GM19099 (cell line): Measurements from ENCODE around the gene SEPTIN11.

ENCODE experiments used
- POLR2A ChIP-seq: IDR thresholded peaks from 3 replicates; pipeline ENCODE4 v1.6.1; 2011; ENCODE audit warnings: low read depth; ENCODE audit not compliant: insufficient read length; ENCODE audit errors: extremely low read depth

SEPTIN11 gene

GRCh38 chr4:76948443-76949275 lies 893 bp upstream of the SEPTIN11 start:
- no peak for TF ChIP-seq POLR2A

- TF ChIP-seq POLR2A = no peak
These were observed 752 bp downstream of the SEPTIN11 start for GRCh38 chr4:76950052-76950955.

- TF ChIP-seq POLR2A = no peak
These were observed 1.6 kb downstream of the SEPTIN11 start for GRCh38 chr4:76950956-76951671.

- TF ChIP-seq POLR2A = no peak
These were observed 2.1 kb downstream of the SEPTIN11 start for GRCh38 chr4:76951672-76952010.

GRCh38 chr4:76952071-76952470 lies 2.5 kb downstream of the SEPTIN11 start:
- TF ChIP-seq POLR2A = no peak

- no peak for TF ChIP-seq POLR2A
These were observed 3.4 kb downstream of the SEPTIN11 start for GRCh38 chr4:76952656-76953582.

- TF ChIP-seq POLR2A = no peak
These were observed 4.4 kb downstream of the SEPTIN11 start for GRCh38 chr4:76953956-76954355.

GRCh38 chr4:76954489-76954888 lies 4.9 kb downstream of the SEPTIN11 start:
- no peak for TF ChIP-seq POLR2A

- TF ChIP-seq POLR2A = no peak
These were observed 5.6 kb downstream of the SEPTIN11 start for GRCh38 chr4:76955182-76955581.

- no peak for TF ChIP-seq POLR2A
These were observed 7.6 kb downstream of the SEPTIN11 start for GRCh38 chr4:76957004-76957738.

- TF ChIP-seq POLR2A = no peak
These were observed 9.3 kb downstream of the SEPTIN11 start for GRCh38 chr4:76958891-76959290.

- TF ChIP-seq POLR2A = no peak
These were observed 10.5 kb downstream of the SEPTIN11 start for GRCh38 chr4:76960014-76960413.

- no peak for TF ChIP-seq POLR2A
These were observed 13.0 kb downstream of the SEPTIN11 start for GRCh38 chr4:76962406-76963130.
